HG03108 (cell line): ENCODE data around the gene FAM161B.
"Not testable (repeated sequence)": the region's sequence is repeated elsewhere in the genome, so short reads cannot be mapped to it uniquely, and the experiment has no call there.

Experiments
- ATAC-seq: cut with Tn5 transposase; IDR thresholded peaks from one replicate; pipeline ENCODE4 v1.9.1; 2021; ENCODE audit warnings: moderate library complexity; ENCODE audit not compliant: unreplicated experiment

Gene FAM161B

GRCh38 chr14:73949752-73950734 lies at the start of gene FAM161B, which contains the start of gene COQ6:
Gene FAM161B (minus strand): TSS chr14:73950094. CDS start chr14:73950026, 68 bp downstream.
Gene COQ6 (plus strand): TSS chr14:73950302. CDS start chr14:73950333, 31 bp downstream.
- ATAC-seq: peak; percentile 90

GRCh38 chr14:73998726-73999125 lies 48.8 kb upstream of the FAM161B start:
- ATAC-seq: no peak

GRCh38 chr14:73997944-73998447 lies 48.1 kb upstream of the FAM161B start:
- ATAC-seq: no peak

- no peak for ATAC-seq
Observed at GRCh38 chr14:73997108-73997943, 47.4 kb upstream of the FAM161B start.

- no peak for ATAC-seq
Observed at GRCh38 chr14:73996731-73997107, 46.8 kb upstream of the FAM161B start.

GRCh38 chr14:73995977-73996378 lies 46.1 kb upstream of the FAM161B start:
- ATAC-seq: no peak

GRCh38 chr14:73994926-73995325 lies 45.0 kb upstream of the FAM161B start:
- ATAC-seq: not testable (repeated sequence)

GRCh38 chr14:73991092-73991491 lies 41.2 kb upstream of the FAM161B start:
- ATAC-seq: no peak

- ATAC-seq: not testable (repeated sequence)
Observed at GRCh38 chr14:73988656-73989055, 38.8 kb upstream of the FAM161B start.

GRCh38 chr14:73988065-73988464 lies 38.2 kb upstream of the FAM161B start:
- ATAC-seq: no peak

GRCh38 chr14:73977896-73978295 lies 28.0 kb upstream of the FAM161B start:
- no peak for ATAC-seq

- ATAC-seq: no peak
Observed at GRCh38 chr14:73976125-73976524, 26.2 kb upstream of the FAM161B start.

GRCh38 chr14:73973497-73973896 lies 23.6 kb upstream of the FAM161B start:
- no peak for ATAC-seq

GRCh38 chr14:73968885-73969284 lies 19.0 kb upstream of the FAM161B start:
- no peak for ATAC-seq

- no peak for ATAC-seq
Observed at GRCh38 chr14:73965216-73965615, 15.3 kb upstream of the FAM161B start.

GRCh38 chr14:73961192-73961591 lies 11.3 kb upstream of the FAM161B start:
- no peak for ATAC-seq

GRCh38 chr14:73958591-73958990 lies 8.7 kb upstream of the FAM161B start:
- no peak for ATAC-seq

GRCh38 chr14:73955674-73956073 lies 5.8 kb upstream of the FAM161B start:
- ATAC-seq: no peak

GRCh38 chr14:73953731-73954130 lies 3.8 kb upstream of the FAM161B start:
- ATAC-seq: no peak

GRCh38 chr14:73945159-73945670 lies 4.7 kb downstream of the FAM161B start:
- no peak for ATAC-seq
